ENCODE data around the gene KRT14.
"Not testable (repeated sequence)": the region's sequence is repeated elsewhere in the genome, so short reads cannot be mapped to it uniquely, and the experiment has no call there.

- TF ChIP-seq REST (IDR thresholded peaks at IDR 0.05; ENCODE audit: unreplicated experiment); CTCF (conservative IDR thresholded peaks at IDR 0.05; ENCODE audit: low read depth in 2 of 2); ETS1 (IDR thresholded peaks at IDR 0.05); EZH2 (IDR thresholded peaks at IDR 0.05; ENCODE audit: low read depth, unreplicated experiment); EZH2phosphoT487 (IDR thresholded peaks at IDR 0.05; ENCODE audit: unreplicated experiment); ZNF114 (CRISPR knock-in tag; IDR thresholded peaks at IDR 0.05); POLR2AphosphoS5 (IDR thresholded peaks at IDR 0.05; ENCODE audit: low read depth); NANOG (IDR thresholded peaks at IDR 0.05; ENCODE audit: borderline replicate concordance); JUNB (IDR thresholded peaks at IDR 0.05; ENCODE audit: unreplicated experiment); STAT1 (IDR thresholded peaks at IDR 0.05; ENCODE audit: unreplicated experiment); CREB1 (CRISPR knock-in tag; IDR thresholded peaks at IDR 0.05; ENCODE audit: low read depth); ZNF462 (CRISPR knock-in tag; IDR thresholded peaks at IDR 0.05): not testable (repeated sequence)
These were observed 41.3 kb upstream of the KRT14 start for GRCh38 chr17:41628073-41628370.
